Neural cell (in vitro differentiated cells): ENCODE results near the gene GSG1L.

ENCODE experiments used
- EP300 ChIP-seq: fragments of 450-650 bp; conservative IDR thresholded peaks from 2 replicates; pipeline ENCODE4 v1.6.1; 2014; ENCODE audit warnings: antibody characterized with exemption, mild to moderate bottlenecking, moderate library complexity; ENCODE audit not compliant: poor library complexity, severe bottlenecking
- EZH2 ChIP-seq: fragments of 200-600, 300-800 bp; shearing (Covaris generic), sonication (generic); IDR thresholded peaks from 2 replicates; pipeline ENCODE4 v1.6.1; 2014; ENCODE audit warnings: antibody characterized with exemption, low read length, borderline replicate concordance, mild to moderate bottlenecking; ENCODE audit not compliant: insufficient read depth, poor library complexity, severe bottlenecking
- MXI1 ChIP-seq: fragments of 450-650 bp; conservative IDR thresholded peaks from 2 replicates; pipeline ENCODE4 v1.6.1; 2014; ENCODE audit warnings: antibody characterized with exemption, mild to moderate bottlenecking; ENCODE audit not compliant: poor library complexity, severe bottlenecking
- POLR2AphosphoS5 ChIP-seq: IDR thresholded peaks from 2 replicates; pipeline ENCODE4 v1.6.1; 2012
- RAD21 ChIP-seq: fragments of 450-650 bp; conservative IDR thresholded peaks from 2 replicates; pipeline ENCODE4 v1.6.1; 2014; ENCODE audit warnings: antibody characterized with exemption, mild to moderate bottlenecking, moderate library complexity
- REST ChIP-seq: IDR thresholded peaks from 2 replicates; pipeline ENCODE4 v1.6.1; 2012; ENCODE audit warnings: borderline replicate concordance
- SMC3 ChIP-seq: fragments of 450-650 bp; conservative IDR thresholded peaks from 2 replicates; pipeline ENCODE4 v1.6.1; 2014; ENCODE audit warnings: antibody characterized with exemption, mild to moderate bottlenecking, moderate library complexity; ENCODE audit not compliant: poor library complexity
- TAF1 ChIP-seq: IDR thresholded peaks from 2 replicates; pipeline ENCODE4 v1.6.1; 2012; ENCODE audit warnings: low read depth
- TF ChIP-seq, protein P1 (sequence below): fragments of 450-650 bp; IDR thresholded peaks from 2 replicates; pipeline ENCODE4 v1.5.1; 2014; ENCODE audit warnings: antibody characterized with exemption, mild to moderate bottlenecking, moderate library complexity; ENCODE audit not compliant: poor library complexity, severe bottlenecking

- no peak for TF ChIP-seq RAD21
- no peak for TF ChIP-seq MXI1
- no peak for TF ChIP-seq REST
- no peak for TF ChIP-seq SMC3
- TF ChIP-seq, protein P1, sequence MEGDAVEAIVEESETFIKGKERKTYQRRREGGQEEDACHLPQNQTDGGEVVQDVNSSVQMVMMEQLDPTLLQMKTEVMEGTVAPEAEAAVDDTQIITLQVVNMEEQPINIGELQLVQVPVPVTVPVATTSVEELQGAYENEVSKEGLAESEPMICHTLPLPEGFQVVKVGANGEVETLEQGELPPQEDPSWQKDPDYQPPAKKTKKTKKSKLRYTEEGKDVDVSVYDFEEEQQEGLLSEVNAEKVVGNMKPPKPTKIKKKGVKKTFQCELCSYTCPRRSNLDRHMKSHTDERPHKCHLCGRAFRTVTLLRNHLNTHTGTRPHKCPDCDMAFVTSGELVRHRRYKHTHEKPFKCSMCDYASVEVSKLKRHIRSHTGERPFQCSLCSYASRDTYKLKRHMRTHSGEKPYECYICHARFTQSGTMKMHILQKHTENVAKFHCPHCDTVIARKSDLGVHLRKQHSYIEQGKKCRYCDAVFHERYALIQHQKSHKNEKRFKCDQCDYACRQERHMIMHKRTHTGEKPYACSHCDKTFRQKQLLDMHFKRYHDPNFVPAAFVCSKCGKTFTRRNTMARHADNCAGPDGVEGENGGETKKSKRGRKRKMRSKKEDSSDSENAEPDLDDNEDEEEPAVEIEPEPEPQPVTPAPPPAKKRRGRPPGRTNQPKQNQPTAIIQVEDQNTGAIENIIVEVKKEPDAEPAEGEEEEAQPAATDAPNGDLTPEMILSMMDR, result no peak
- no peak for TF ChIP-seq EP300
- TF ChIP-seq POLR2AphosphoS5, result no peak
- TF ChIP-seq TAF1, result no peak
- no peak for TF ChIP-seq EZH2
Observed at GRCh38 chr16:27775254-27775653, 288.3 kb downstream of the GSG1L start.
